T-cell (primary cell): ENCODE results near the gene SELPLG. TPM values are rescaled to one million over a fixed set of nuclear protein-coding genes. Genes with fewer than 3 reads are reported as not detected.
"Not testable (repeated sequence)": the region's sequence is repeated elsewhere in the genome, so short reads cannot be mapped to it uniquely, and the experiment has no call there.

Source experiments
- ATAC-seq, 4 experiments: fragments of 200-7000 bp in 3 of 4; fragments of 150-1000 bp in 1 of 4; cut with Tn5 transposase; replicated peaks in 1 of 4; 1 replicate in 3 of 4; 2 replicates in 1 of 4; pipeline ENCODE4 v1.10.0; 2021; ENCODE audit warnings: moderate library complexity in 3 of 4, mild to moderate bottlenecking in 2 of 4, moderate number of reproducible peaks in 1 of 4
- CTCF ChIA-PET, 2 donors: fragments of 300-600 bp; sonication (Branson Sonifier 250); formaldehyde crosslinking; loops; one replicate each; lab custom pipeline; 2022; ENCODE audit warnings: antibody characterized with exemption in 2 of 2; lab: Charles Lee
- POLR2A ChIA-PET, 2 donors: fragments of 300-600 bp; sonication (Branson Sonifier 250); formaldehyde crosslinking; loops; one replicate each; lab custom pipeline; 2022; ENCODE audit warnings: antibody characterized with exemption in 2 of 2; lab: Charles Lee
- DNase-seq, 35 experiments: peaks; one replicate each; pipeline versions ENCODE4 v3.0.0 to v3.0.0-alpha.2; 2013 to 2023
- H3K27ac ChIP-seq: one replicate; pipeline ENCODE4 v1.5.1; 2013; ENCODE audit warnings: low read length
- H3K27me3 ChIP-seq, 2 experiments: replicated peaks in 1 of 2; 1 replicate in 1 of 2; 2 replicates in 1 of 2; pipeline versions ENCODE4 v1.6.1 to v1.7.0; 2013; ENCODE audit warnings: low read length in 1 of 2, mixed read lengths in 1 of 2; ENCODE audit not compliant: control insufficient read depth in 2 of 2, insufficient read depth in 2 of 2; ENCODE audit errors: extremely low read depth in 1 of 2
- H3K36me3 ChIP-seq, 2 donors: 1 replicate in 1 of 2; 2 replicates in 1 of 2; pipeline versions ENCODE4 v1.6.1 to v1.7.0; 2013; ENCODE audit warnings: low read length in 1 of 2; ENCODE audit not compliant: control insufficient read depth in 2 of 2, insufficient read depth in 1 of 2; ENCODE audit errors: extremely low read depth in 1 of 2
- H3K4me1 ChIP-seq, 2 experiments: 1 replicate in 1 of 2; 2 replicates in 1 of 2; pipeline versions ENCODE4 v1.6.1 to v1.7.0; 2013; ENCODE audit warnings: low read length in 2 of 2, mixed read lengths in 1 of 2; ENCODE audit not compliant: insufficient read depth in 2 of 2, control insufficient read depth in 1 of 2; ENCODE audit errors: extremely low read depth in 1 of 2
- H3K4me3 ChIP-seq, 2 donors: 1 replicate in 1 of 2; 2 replicates in 1 of 2; pipeline versions ENCODE4 v1.5.1 to v1.7.0; 2013; ENCODE audit warnings: mild to moderate bottlenecking in 2 of 2, low read length in 1 of 2, moderate library complexity in 1 of 2; ENCODE audit not compliant: control insufficient read depth in 1 of 2; ENCODE audit errors: extremely low read depth in 1 of 2
- H3K9me3 ChIP-seq: 2 replicates; pipeline ENCODE4 v1.7.0; 2013
- H3K27ac Mint-ChIP-seq, 2 donors: one replicate each; pipeline ENCODE4 v1.8.0; 2020 to 2021; ENCODE audit warnings: mild to moderate bottlenecking in 2 of 2, mixed read lengths in 2 of 2
- H3K27me3 Mint-ChIP-seq, 2 donors: one replicate each; pipeline ENCODE4 v1.8.0; 2021 to 2022; ENCODE audit warnings: mixed read lengths in 2 of 2
- H3K36me3 Mint-ChIP-seq: one replicate; pipeline ENCODE4 v1.8.0; 2021; ENCODE audit warnings: mixed read lengths
- H3K4me1 Mint-ChIP-seq, 3 donors: one replicate each; pipeline ENCODE4 v1.8.0; 2020 to 2022; ENCODE audit warnings: mixed read lengths in 3 of 3, mild to moderate bottlenecking in 1 of 3
- H3K4me3 Mint-ChIP-seq, 3 donors: one replicate each; pipeline ENCODE4 v1.8.0; 2020 to 2022; ENCODE audit warnings: mild to moderate bottlenecking in 3 of 3, mixed read lengths in 3 of 3, moderate library complexity in 3 of 3
- H3K9me3 Mint-ChIP-seq, 3 donors: one replicate each; pipeline ENCODE4 v1.8.0; 2020 to 2022; ENCODE audit warnings: mixed read lengths in 3 of 3
- WGBS: methylation state at CpG from one replicate; pipeline ENCODE4 v1.1.5; 2013; ENCODE audit warnings: missing lambda C conversion rate; ENCODE audit not compliant: insufficient coverage; 5-methylcytosine and 5-hydroxymethylcytosine counted together
- total RNA-seq, 35 experiments: library from RNA in 6 of 35; stranded (reverse) in 6 of 35; fragments of 120-200 nt in 1 of 35; gene quantifications; one replicate each; pipeline versions ENCODE4 v1.2.1 to v1.2.4 and lab custom pipeline; 2013 to 2026

The SELPLG gene
- total RNA-seq, 5 donors from 2014 or later (not counting 1 experiment from before 2014, with no cell fraction given): 102 to 220 (median 215) TPM

DNA sequence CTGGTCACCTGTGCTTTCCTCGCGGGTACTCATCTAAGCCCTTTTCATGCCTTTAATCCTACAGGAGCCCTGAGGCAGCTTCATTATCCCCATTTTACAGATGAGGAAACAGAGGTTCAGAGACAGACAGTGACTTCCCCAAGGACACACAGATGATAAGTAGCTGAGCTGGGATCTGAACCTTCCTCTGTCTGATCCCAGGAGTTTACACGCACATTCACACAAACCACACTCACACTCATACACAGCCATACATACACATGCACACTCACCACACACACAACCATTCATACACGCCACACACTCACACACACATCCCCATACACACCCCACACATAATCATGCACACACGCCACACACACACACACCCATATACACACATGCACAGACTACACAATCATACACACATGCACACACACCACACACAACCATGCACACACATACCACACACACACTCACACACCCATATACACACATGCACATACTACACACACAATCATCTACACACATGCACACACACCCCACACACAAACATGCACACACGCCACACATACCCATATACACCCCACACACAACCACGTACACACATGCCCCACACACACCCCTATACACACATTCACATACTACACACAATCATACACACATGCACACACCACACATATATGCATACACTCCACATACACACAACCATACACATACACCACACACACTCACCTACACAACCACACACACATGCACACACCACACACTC is 38.6 kb downstream of the SELPLG start:
- no peak for DNase-seq
- no peak overlapping the region for H3K4me3 ChIP-seq
- ChIA-PET CTCF (interaction anchor here in 1 of 2 donors (0.7 kb wide), 1 partner anchor 9 kb away, joined by 3 read pairs; no protein-coding TSS in a partner anchor), POLR2A (no interaction called here)
- no peaks in the 10 kb centered on the region for H3K36me3 Mint-ChIP-seq
- H3K27me3 ChIP-seq: no peaks in the 10 kb centered on the region
- 96% methylated on average over 5 of the region's 7 CpGs for WGBS
- H3K4me3 Mint-ChIP-seq: no peak overlapping the region
- no peak overlapping the region for H3K27ac Mint-ChIP-seq
- H3K27ac ChIP-seq: no peak overlapping the region
- no peaks in the 10 kb centered on the region for H3K36me3 ChIP-seq
- no peaks in the 10 kb centered on the region for H3K4me1 ChIP-seq
- H3K9me3 Mint-ChIP-seq: no peaks in the 10 kb centered on the region
- ATAC-seq: no peak
- no peaks in the 10 kb centered on the region for H3K4me1 Mint-ChIP-seq
- no peaks in the 10 kb centered on the region for H3K27me3 Mint-ChIP-seq
- H3K9me3 ChIP-seq: no peaks in the 10 kb centered on the region

DNA sequence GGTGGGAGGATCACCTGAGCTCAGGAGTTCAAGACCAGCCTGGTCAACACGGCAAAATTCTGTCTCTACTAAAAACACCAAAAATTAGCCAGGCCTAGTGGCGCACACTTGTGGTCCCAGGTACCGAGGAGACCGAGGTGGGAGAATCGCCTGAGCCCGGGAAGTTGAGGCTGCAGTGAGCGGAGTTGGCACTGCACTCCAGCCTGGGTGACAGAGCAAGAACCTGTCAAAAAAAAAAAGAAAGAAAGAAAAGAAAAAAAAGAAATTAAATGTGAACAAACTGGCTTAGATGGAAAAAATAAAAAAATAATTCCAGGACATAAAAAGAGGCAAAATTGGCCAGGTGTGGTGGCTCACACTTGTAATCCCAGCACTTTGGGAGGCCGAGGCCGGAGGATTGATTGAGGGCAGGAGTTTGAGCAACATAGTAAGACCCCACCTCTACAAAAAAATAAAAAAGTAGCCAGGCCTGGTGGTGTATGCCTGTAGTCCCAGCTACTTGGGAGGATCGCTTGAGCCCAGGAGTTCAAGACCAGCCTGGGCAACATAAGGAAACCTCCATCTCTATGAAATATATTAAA is 39.3 kb downstream of the SELPLG start:
- 96% methylated on average over 4 of the region's 10 CpGs for WGBS
- CTCF ChIA-PET: interaction anchor here in 1 of 2 donors (0.7 kb wide), 1 partner anchor 10 kb away, joined by 3 read pairs; no protein-coding TSS in a partner anchor
- POLR2A ChIA-PET: no interaction called here

DNA sequence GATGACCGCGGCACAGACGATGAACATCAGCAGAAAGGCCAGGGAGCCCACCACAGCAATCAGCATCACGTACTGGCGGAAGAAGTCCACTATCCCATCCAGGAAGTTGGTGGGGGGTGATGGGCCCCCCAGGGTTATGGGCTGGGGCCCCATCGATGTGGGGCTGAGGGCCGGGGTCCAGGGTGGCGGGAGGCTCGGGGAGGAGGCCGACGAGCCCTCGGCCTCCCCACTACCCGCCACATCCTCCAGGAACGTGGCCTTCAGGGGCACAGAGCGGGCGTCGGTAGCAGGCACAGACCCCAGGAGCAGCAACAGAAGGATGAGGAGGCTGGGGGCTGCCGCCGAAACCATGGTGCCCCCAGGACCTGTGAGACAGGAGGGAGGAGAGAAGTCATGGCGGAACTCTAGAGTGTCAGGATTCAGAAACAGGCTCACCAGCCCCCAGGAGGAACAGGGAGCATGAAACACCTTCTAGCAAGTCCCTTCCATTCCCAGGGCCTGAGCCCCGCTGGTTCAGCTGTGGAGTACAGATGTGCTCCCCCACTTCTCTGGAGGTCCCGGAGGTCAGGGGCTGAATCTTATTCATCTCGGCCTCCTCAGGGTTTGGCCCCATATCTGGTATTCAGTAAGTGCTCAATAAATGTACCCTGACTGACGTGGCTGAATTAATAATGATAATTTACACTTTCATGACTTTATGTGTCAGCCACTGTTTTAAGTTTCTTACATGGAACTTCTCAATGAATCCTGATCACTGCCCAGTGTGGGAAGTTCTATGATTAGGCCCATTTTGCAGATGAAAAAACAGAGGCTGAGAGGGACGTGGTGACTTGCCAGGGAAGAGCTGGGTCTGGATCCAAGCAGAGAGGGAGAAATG is 41.4 kb downstream of the SELPLG start:
- no peak overlapping the region for H3K4me3 Mint-ChIP-seq
- Histone ChIP-seq H3K36me3 (no peaks in the 10 kb centered on the region), H3K4me3 (no peak overlapping the region), H3K4me1 (no peaks in the 10 kb centered on the region), H3K27me3 (peaks cover 0 to 23% of the 10 kb centered on the region in 2 experiments), H3K9me3 (no peaks in the 10 kb centered on the region), H3K27ac (no peak overlapping the region)
- no peak overlapping the region for H3K27ac Mint-ChIP-seq
- H3K9me3 Mint-ChIP-seq: no peaks in the 10 kb centered on the region
- H3K4me1 Mint-ChIP-seq: no peaks in the 10 kb centered on the region
- WGBS: 91% methylated on average over 7 of the region's 25 CpGs
- ChIA-PET POLR2A (no interaction called here), CTCF (no interaction called here)
- no peaks in the 10 kb centered on the region for H3K27me3 Mint-ChIP-seq
- no peak for ATAC-seq
- no peaks in the 10 kb centered on the region for H3K36me3 Mint-ChIP-seq
- DNase-seq: no peak

More for the DNA sequence above, 39.3 kb downstream of the SELPLG start:
- Mint-ChIP-seq H3K9me3 (no peaks in the 10 kb centered on the region), H3K36me3 (no peaks in the 10 kb centered on the region), H3K27ac (no peak overlapping the region), H3K4me1 (no peaks in the 10 kb centered on the region), H3K4me3 (no peak overlapping the region), H3K27me3 (no peaks in the 10 kb centered on the region)
- ATAC-seq (no peak), DNase-seq (no peak)
- Histone ChIP-seq H3K36me3 (no peaks in the 10 kb centered on the region), H3K27me3 (peaks cover 0 to 5% of the 10 kb centered on the region in 2 experiments), H3K27ac (no peak overlapping the region), H3K9me3 (no peaks in the 10 kb centered on the region), H3K4me1 (no peaks in the 10 kb centered on the region), H3K4me3 (no peak overlapping the region)

DNA sequence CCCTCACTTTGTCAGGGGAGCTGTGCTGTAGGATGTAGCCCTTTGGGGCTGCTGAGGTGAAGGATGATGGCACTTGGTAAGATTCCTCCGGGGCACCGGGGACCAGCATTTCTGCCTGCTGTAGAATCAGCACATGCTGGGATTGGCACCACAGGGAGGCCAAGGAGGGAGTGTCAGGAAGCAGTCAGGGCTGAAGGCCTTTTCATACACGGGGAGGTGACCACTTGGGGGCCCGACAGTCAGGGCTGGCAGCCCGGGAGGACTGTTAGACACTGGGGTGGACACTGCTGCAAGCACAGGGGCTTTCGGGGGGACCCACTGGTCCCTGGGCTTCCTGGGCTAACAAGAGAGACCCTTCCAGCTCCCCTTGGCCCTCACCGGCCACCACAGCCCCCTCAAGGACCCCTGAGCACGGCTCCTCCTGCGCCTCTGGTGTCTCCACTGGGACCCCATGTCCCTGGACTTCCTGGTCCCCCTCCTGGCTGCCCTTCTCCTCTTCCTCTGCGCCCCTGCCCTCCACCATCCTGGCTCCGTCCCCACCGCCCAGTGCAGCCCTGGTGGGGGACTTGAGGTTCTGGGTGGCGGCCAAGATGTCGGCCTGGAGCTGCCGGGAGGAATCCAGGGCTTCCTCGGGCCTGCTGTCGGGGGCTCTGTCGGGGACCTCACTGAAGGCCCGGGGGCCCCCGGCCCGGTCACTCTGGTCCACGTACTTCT is 42.3 kb downstream of the SELPLG start:
- no peak overlapping the region for H3K4me3 Mint-ChIP-seq
- H3K27me3 Mint-ChIP-seq: no peaks in the 10 kb centered on the region
- Histone ChIP-seq H3K9me3 (no peaks in the 10 kb centered on the region), H3K4me1 (no peaks in the 10 kb centered on the region), H3K4me3 (no peak overlapping the region), H3K36me3 (no peaks in the 10 kb centered on the region), H3K27ac (no peak overlapping the region), H3K27me3 (peaks cover 0 to 23% of the 10 kb centered on the region in 2 experiments)
- no peaks in the 10 kb centered on the region for H3K36me3 Mint-ChIP-seq
- no peak overlapping the region for H3K27ac Mint-ChIP-seq
- 92% methylated on average over 14 of the region's 22 CpGs for WGBS
- no peaks in the 10 kb centered on the region for H3K9me3 Mint-ChIP-seq
- ATAC-seq: no peak
- H3K4me1 Mint-ChIP-seq: no peaks in the 10 kb centered on the region
- no peak for DNase-seq
- CTCF ChIA-PET: no interaction called here
- POLR2A ChIA-PET: no interaction called here

DNA sequence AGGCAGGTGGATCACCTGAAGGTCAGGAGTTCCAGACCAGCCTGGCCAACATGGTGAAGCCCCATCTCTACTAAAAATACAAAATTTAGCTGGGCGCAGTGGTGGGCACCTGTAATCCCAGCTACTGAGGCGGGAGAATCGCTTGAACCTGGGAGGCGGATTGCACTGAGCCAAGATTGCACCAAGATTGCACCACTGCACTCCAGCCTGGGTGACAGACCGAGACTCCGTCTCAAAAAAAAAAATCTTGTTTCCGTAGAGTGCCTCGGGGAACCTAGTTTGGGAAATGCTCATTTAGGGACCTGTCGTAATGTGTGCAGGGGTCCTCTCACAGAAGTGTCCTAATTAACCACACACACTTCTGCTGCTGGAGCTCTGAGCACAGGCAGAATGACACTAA is 43.2 kb downstream of the SELPLG start:
- H3K4me1 Mint-ChIP-seq, H3K9me3 Mint-ChIP-seq, DNase-seq, H3K27ac ChIP-seq, ATAC-seq, CTCF ChIA-PET, H3K27ac Mint-ChIP-seq, H3K36me3 ChIP-seq, H3K9me3 ChIP-seq, H3K36me3 Mint-ChIP-seq, H3K4me1 ChIP-seq, H3K4me3 ChIP-seq, H3K4me3 Mint-ChIP-seq, H3K27me3 Mint-ChIP-seq: not testable (repeated sequence)
- POLR2A ChIA-PET: interaction anchor here in 1 of 2 donors (0.7 kb wide), 1 partner anchor 235 kb away, joined by 3 read pairs; no protein-coding TSS in a partner anchor
- 96% methylated on average over 6 of the region's 9 CpGs for WGBS
- peaks cover 0 to 23% of the 10 kb centered on the region in 2 experiments for H3K27me3 ChIP-seq

DNA sequence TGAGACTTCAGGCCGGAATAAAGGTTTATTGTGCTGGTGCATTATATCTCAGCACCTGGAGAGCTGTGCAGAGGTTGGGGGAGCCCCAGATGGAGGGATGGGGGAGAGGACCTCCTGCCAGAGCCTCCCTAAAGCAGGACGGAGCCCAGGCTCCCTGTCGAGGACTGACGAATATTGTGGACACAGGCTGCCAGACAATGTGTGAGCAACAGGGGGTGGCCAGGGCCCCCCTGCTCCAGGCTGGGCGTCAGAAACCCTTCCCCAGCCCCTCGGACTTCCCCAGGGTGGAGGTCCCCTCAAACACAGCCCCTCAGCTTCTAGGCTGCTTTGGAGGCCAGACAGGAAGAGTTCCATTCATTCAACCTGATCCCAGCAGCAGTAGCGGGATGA is 43.9 kb downstream of the SELPLG start:
- Histone ChIP-seq H3K4me3 (no peak overlapping the region), H3K9me3 (no peaks in the 10 kb centered on the region), H3K27ac (no peak overlapping the region), H3K36me3 (no peaks in the 10 kb centered on the region), H3K27me3 (peaks cover 0 to 23% of the 10 kb centered on the region in 2 experiments), H3K4me1 (no peaks in the 10 kb centered on the region)
- no peaks in the 10 kb centered on the region for H3K27me3 Mint-ChIP-seq
- CTCF ChIA-PET: interaction anchor here in 1 of 2 donors (0.6 kb wide), 1 partner anchor 368 kb away, joined by 4 read pairs; no protein-coding TSS in a partner anchor
- POLR2A ChIA-PET: interaction anchor here in 1 of 2 donors (0.7 kb wide), 1 partner anchor 236 kb away, joined by 3 read pairs; no protein-coding TSS in a partner anchor
- H3K36me3 Mint-ChIP-seq: no peaks in the 10 kb centered on the region
- no peak for ATAC-seq
- WGBS: 100% methylated on average over 3 of the region's 7 CpGs
- no peaks in the 10 kb centered on the region for H3K9me3 Mint-ChIP-seq
- H3K4me1 Mint-ChIP-seq: no peaks in the 10 kb centered on the region
- no peak overlapping the region for H3K4me3 Mint-ChIP-seq
- H3K27ac Mint-ChIP-seq: no peak overlapping the region
- DNase-seq: no peak
